ENCODE results near the gene NFYC. TPM values are rescaled to one million over a fixed set of nuclear protein-coding genes. Genes with fewer than 3 reads are reported as not detected.

The NFYC gene
- total RNA-seq, 2 donors from 2014 or later = 43.6 to 59.0 TPM

GRCh38 chr1:40658751-40659648 is 32.5 kb upstream of the NFYC start:
- Histone ChIP-seq H3K9ac (ENCODE audit: extremely low read depth, low read length, poor library complexity, severe bottlenecking) (no peak overlapping the region), H3K4me1 (ENCODE audit: control insufficient read depth, insufficient read depth, low read length) (peaks cover 6% of the 10 kb centered on the region), H3K27ac (ENCODE audit: low read depth, low read length) (peak overlapping the region; percentile 32), H3K9me3 (ENCODE audit: control insufficient read depth, low read length) (no peaks in the 10 kb centered on the region), H3K27me3 (ENCODE audit: control insufficient read depth, insufficient read depth, low read length, poor library complexity, severe bottlenecking) (no peaks in the 10 kb centered on the region), H3K4me3 (ENCODE audit: low read length) (no peak overlapping the region), H3K36me3 (ENCODE audit: control insufficient read depth, insufficient read depth, low read length) (no peaks in the 10 kb centered on the region)
- Mint-ChIP-seq H3K4me3 (no peak overlapping the region), H3K36me3 (ENCODE audit: low read depth) (no peaks in the 10 kb centered on the region), H3K4me1 (peaks cover 22% of the 10 kb centered on the region), H3K27ac (no peak overlapping the region), H3K9me3 (no peaks in the 10 kb centered on the region), H3K27me3 (ENCODE audit: insufficient read depth) (peaks cover 3% of the 10 kb centered on the region)
- no peak for TF ChIP-seq CTCF (conservative IDR thresholded peaks at IDR 0.05)
- DNase-seq = no peak
- 94% methylated on average over 8 to 16 of the region's 16 CpGs for WGBS, 2 experiments (ENCODE audit: insufficient coverage in 1 of 2, insufficient read length in 1 of 2)

DNA sequence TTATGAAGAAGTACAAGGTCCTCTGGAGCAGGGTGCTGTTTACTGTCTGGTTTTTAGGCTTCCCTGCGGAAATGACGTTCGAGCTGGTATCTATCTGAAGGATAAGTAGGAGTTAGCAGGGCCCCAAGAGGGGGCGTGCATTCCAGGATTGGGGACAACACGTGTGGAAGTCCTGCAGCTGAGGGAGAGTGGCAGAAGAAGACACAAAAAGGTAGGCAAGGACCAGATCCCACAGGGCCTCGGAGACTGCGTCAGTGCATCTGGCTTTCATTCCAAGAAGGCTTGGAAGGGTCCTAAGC is 31.9 kb upstream of the NFYC start:
- H3K36me3 Mint-ChIP-seq (ENCODE audit: low read depth) = no peaks in the 10 kb centered on the region
- H3K4me1 Mint-ChIP-seq = peaks cover 17% of the 10 kb centered on the region
- no peak for TF ChIP-seq CTCF (conservative IDR thresholded peaks at IDR 0.05)
- no peaks in the 10 kb centered on the region for H3K9me3 Mint-ChIP-seq
- H3K27ac Mint-ChIP-seq = no peak overlapping the region
- peaks cover 5% of the 10 kb centered on the region for H3K27me3 Mint-ChIP-seq (ENCODE audit: insufficient read depth)
- Histone ChIP-seq H3K36me3 (ENCODE audit: control insufficient read depth, insufficient read depth, low read length) (no peaks in the 10 kb centered on the region), H3K4me1 (ENCODE audit: control insufficient read depth, insufficient read depth, low read length) (peaks cover 6% of the 10 kb centered on the region), H3K9ac (ENCODE audit: extremely low read depth, low read length, poor library complexity, severe bottlenecking) (no peak overlapping the region), H3K9me3 (ENCODE audit: control insufficient read depth, low read length) (no peaks in the 10 kb centered on the region), H3K4me3 (ENCODE audit: low read length) (no peak overlapping the region), H3K27ac (ENCODE audit: low read depth, low read length) (peak overlapping the region; percentile 32), H3K27me3 (ENCODE audit: control insufficient read depth, insufficient read depth, low read length, poor library complexity, severe bottlenecking) (no peaks in the 10 kb centered on the region)
- no peak for DNase-seq
- WGBS, 2 experiments (ENCODE audit: insufficient coverage in 1 of 2, insufficient read length in 1 of 2) = 85 to 86% methylated on average over 7 of the region's 7 CpGs
- H3K4me3 Mint-ChIP-seq = no peak overlapping the region

DNA sequence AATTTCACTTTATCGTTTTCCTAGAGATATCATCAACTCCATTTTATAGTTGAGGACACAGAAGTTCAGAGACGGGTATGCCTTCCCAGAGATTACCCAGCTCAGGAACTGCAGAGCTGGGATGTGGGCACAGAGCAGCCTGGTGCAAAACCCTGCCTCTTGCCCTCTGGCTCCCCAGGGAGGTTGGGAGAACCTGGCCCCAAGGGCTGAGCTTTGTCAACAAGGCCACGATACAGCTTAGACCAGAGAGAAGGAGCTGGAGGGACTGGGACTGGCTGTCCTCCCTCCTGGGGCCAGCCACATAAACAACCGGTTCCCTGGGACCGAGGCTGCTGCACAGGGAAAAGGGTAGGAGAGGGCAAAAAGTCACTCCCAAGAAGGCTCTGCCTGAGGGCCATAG is 29.8 kb upstream of the NFYC start:
- H3K9me3 ChIP-seq (ENCODE audit: control insufficient read depth, low read length) = no peaks in the 10 kb centered on the region
- no peaks in the 10 kb centered on the region for H3K36me3 ChIP-seq (ENCODE audit: control insufficient read depth, insufficient read depth, low read length)
- Mint-ChIP-seq H3K36me3 (ENCODE audit: low read depth) (no peaks in the 10 kb centered on the region), H3K27me3 (ENCODE audit: insufficient read depth) (peaks cover 5% of the 10 kb centered on the region), H3K4me3 (no peak overlapping the region), H3K4me1 (peaks cover 14% of the 10 kb centered on the region), H3K9me3 (no peaks in the 10 kb centered on the region), H3K27ac (no peak overlapping the region)
- H3K27me3 ChIP-seq (ENCODE audit: control insufficient read depth, insufficient read depth, low read length, poor library complexity, severe bottlenecking) = no peaks in the 10 kb centered on the region
- WGBS, 2 experiments (ENCODE audit: insufficient coverage in 1 of 2, insufficient read length in 1 of 2) = 90 to 92% methylated on average over 4 to 5 of the region's 5 CpGs
- H3K9ac ChIP-seq (ENCODE audit: extremely low read depth, low read length, poor library complexity, severe bottlenecking) = no peak overlapping the region
- no peak overlapping the region for H3K4me3 ChIP-seq (ENCODE audit: low read length)
- peaks cover 6% of the 10 kb centered on the region for H3K4me1 ChIP-seq (ENCODE audit: control insufficient read depth, insufficient read depth, low read length)
- DNase-seq = no peak
- no peak overlapping the region for H3K27ac ChIP-seq (ENCODE audit: low read depth, low read length)
- no peak for TF ChIP-seq CTCF (conservative IDR thresholded peaks at IDR 0.05)
